Epidermal melanocyte (primary cell): ENCODE data around the gene TACC2.
"Not testable (repeated sequence)": the region's sequence is repeated elsewhere in the genome, so short reads cannot be mapped to it uniquely, and the experiment has no call there.

Experiments
- DNase-seq: peaks from one replicate; pipeline ENCODE4 v3.0.0; 2011; ENCODE audit warnings: low spot score; ENCODE audit not compliant: insufficient read length

The TACC2 gene, protein sequence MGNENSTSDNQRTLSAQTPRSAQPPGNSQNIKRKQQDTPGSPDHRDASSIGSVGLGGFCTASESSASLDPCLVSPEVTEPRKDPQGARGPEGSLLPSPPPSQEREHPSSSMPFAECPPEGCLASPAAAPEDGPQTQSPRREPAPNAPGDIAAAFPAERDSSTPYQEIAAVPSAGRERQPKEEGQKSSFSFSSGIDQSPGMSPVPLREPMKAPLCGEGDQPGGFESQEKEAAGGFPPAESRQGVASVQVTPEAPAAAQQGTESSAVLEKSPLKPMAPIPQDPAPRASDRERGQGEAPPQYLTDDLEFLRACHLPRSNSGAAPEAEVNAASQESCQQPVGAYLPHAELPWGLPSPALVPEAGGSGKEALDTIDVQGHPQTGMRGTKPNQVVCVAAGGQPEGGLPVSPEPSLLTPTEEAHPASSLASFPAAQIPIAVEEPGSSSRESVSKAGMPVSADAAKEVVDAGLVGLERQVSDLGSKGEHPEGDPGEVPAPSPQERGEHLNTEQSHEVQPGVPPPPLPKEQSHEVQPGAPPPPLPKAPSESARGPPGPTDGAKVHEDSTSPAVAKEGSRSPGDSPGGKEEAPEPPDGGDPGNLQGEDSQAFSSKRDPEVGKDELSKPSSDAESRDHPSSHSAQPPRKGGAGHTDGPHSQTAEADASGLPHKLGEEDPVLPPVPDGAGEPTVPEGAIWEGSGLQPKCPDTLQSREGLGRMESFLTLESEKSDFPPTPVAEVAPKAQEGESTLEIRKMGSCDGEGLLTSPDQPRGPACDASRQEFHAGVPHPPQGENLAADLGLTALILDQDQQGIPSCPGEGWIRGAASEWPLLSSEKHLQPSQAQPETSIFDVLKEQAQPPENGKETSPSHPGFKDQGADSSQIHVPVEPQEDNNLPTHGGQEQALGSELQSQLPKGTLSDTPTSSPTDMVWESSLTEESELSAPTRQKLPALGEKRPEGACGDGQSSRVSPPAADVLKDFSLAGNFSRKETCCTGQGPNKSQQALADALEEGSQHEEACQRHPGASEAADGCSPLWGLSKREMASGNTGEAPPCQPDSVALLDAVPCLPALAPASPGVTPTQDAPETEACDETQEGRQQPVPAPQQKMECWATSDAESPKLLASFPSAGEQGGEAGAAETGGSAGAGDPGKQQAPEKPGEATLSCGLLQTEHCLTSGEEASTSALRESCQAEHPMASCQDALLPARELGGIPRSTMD (N-terminal part only)

DNA sequence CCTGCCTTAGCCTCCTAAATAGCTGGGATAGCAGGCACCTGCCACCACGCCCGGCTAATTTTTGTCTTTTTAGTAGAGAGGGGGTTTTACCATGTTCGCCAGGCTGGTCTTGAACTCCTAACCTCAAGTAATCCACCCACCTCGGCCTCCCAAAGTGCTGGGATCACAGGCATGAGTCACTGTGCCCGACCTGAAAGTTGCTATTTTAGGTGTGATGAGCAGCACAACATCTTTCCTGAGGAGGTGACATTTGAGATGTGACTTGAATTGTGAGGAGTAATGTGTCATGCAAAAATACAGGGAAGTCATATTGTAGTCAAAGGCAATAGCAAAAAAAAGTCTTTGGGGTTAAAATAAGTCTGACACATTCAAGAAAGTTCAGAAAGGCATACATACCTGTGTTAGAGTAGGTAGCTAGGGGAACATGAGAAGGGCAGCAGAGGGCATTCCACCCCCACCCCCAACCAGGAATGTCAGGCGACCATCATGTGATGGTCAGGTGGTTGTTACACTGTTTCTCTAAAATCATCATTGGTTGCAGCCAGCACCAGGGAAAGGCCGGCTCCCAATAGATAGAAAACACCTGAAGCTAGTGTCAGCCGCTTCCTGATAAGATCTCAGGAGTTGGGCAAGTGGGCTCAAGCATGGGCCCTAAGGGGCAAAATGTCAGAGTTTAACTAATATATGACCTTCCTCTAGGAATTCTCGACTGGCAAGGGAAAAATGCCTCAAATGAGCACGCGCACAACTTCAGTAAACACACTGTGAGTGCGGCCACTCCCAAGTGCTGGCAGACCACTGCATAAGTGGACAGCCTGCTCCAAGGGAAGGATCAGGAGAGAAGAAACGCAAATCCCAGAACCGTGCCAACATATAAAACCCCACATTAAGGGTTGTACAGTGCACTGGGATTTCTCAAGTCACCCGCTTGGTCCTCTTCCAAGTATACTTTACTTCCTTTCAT, at the start of gene TACC2:
TACC2 (plus strand) TSS at position 803 of the 964 bp plus-strand sequence. CDS start 32,819 bp downstream, outside the sequence.
- no peak for DNase-seq

DNA sequence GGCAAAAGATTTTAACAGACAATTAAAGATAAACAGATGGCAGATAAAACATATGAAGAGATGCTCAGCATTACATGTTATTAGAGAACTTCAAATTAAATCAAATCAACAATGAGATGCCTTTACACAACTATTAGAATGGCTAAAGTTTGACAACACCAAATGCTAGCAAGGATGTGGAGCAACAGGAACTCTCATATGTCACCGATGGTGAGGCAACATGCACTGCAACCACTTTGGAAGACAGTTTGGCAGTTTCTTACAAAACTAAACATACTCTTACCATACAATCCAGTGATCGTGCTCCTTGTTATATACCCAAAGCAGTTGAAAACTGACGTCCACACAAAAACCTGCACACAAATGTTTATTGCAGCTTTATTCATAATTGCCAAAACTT, 47.4 kb upstream of the TACC2 start:
- DNase-seq, result no peak

DNA sequence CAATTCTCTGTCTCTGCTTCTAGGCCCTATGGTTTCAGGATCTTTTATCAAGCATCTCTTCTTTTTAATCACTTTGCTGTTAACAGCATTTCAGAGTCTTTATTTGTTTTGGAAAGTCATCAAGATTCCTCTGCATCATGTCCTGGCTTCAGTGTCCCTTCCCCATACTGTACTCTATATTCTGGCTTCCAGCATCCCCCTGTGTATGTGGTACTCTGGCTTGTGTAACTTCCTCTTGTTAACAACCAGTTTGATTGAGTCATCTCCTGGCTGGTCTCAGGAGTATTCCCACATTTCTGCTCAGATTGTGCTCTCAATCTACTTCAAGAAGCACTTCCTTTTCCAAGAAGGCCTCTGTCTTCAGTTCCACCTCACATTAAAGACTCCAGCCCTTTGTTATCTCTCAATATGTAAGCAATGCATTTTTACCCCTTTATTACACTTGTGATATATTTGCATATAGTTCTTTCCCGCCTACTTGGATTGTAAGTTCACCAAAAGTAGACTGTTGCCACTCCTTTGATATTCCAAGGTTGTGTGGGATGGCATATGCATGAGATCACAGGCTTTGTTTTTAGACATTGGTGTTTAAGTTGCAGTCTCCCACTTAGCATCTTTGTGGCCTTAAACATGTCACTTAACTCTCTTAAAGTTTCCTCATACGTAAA, 46.1 kb upstream of the TACC2 start:
- no peak for DNase-seq

DNA sequence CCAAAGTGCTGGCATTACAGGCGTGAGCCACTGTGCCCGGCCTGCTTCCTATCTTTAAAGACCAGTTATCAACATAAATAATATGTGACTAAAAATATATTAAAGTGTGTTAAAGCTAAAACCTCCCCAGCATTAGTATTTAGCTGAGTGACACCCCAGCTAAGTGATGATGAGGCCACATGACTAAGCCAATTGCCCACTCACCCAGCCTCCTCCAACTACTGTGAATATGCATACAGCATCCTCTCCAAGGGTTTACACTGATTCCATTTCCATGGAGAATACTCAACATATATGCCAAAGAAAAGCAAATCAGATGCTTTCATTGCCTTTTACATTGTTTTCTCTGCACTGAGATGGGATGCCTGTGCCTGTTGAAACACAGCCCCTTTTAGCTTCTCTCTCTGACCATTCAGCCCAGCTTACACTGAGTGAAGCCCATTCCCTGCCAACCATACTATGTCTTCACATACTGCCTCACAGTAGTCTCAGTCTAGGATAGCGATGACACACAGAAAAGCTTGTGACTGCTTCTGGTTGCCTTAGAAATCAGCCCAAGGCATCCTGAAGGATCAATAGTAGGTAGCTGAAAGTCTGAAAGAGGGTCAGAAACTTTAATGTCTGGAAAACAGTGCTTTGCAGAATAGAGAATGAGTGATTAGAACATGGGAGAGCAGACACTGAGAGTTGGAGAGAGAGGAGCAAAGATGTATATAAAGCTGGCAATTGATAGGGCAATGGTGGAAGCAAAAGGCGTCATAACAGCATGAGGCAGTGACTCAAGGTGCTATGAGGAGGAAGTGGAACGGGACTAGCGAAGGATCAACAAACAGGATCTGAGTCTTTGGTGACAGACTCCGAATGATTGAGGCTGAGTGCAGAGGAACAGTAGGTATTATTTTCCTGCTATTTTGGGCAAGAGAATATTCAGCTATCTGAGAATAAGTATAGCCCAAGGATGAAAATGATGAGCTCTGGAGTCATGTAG, 41.3 kb upstream of the TACC2 start:
- DNase-seq, result no peak

DNA sequence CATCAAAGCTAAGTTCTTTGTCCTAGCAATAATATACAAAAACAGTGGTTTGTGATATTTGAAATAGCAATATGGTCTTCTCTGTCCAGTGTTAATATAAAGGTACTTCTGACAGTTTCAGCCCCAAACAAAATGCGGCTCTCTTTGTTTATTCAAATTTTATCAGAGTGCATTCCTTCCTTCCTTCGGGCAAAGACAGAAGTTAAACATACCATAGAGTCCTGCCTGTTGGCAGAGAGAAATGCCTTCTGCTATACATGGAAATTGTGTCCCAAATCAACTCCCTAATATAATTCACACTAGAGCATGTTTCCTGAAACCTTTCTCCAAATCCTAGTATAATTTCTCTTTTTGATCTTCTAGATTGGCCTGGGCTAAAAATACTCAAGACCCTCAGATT, 39.9 kb upstream of the TACC2 start:
- DNase-seq, result no peak

DNA sequence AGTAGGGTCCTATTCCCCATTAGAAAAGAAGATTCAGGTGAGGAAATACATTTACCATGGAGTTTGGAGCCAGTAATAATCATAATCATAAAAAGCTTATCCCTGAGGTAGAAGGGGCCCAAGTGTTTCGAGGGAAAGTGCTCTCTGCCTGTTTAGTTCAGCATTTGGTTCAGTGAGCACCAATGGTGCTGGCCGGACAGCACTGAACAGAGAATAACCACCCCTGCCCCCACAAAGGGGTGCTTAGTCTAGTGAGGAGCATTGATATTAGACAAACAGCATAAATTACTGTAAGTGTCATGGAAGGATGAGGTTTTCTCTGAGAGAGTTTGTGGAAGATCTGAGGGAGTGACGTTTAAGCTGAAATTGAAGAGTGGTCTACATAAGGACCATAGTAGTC, 39.5 kb upstream of the TACC2 start:
- DNase-seq, result no peak

DNA sequence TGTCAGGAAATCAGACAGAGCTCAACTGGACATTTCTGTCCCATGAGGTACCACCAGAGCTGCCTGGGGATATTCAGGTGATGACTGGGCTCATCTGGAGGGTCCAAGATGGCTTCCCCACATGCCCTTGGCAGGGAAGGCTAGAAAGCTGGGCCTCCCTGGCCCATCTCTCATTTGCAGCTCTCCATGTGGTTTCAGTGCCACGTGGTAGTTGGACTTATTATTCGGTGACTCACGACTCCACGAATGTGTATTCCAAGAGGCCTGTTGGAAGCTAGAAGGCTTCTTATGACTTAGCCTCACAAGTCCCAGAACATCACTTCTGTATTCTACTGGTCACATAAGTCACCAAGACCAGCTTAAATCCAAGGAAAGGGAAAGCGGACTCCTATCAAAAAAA, 36.7 kb upstream of the TACC2 start:
- DNase-seq, result no peak

DNA sequence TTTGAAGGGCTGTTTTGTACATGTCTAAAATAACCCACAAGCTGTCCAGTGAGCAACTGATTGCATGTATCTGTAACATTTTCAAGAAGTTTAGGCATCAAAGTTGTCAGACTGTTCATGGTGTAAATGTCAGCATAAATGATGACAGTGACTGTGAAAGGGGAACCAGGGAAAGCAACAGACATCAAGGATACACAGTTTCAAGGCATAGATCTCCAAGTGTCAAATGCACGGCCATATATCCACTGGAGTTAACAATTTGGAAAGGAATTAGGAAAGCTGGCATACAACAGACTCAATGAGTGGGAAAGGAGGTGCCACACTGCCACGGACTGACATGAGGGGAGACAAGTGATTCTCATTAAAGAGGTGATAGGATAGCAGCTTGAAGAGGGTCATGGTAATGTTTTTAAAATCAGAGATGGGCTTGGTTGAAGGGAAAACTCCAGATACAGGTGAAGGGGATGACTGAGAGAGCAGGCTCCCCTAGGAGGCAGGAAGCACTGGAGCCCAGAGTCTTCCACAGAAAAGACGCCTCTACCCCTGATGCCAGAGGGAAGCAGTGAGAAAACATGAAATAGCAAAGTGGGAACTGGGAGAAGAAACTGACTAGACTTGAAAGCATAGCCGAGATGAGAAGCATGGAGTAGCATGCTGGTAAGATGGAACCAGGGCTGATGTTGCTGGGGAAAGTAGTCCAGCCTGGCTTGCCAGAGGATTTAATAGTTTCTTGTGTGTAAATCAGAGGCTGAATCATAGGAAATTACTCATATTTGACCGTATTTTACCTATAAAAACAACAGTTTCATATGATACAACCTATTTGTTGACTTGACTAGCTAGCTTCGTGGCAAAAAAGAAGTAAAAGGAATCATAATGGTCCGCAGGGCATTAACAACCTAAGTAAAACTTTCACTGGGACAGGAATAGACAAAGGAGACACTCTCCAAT, 32.6 kb upstream of the TACC2 start:
- no peak for DNase-seq

DNA sequence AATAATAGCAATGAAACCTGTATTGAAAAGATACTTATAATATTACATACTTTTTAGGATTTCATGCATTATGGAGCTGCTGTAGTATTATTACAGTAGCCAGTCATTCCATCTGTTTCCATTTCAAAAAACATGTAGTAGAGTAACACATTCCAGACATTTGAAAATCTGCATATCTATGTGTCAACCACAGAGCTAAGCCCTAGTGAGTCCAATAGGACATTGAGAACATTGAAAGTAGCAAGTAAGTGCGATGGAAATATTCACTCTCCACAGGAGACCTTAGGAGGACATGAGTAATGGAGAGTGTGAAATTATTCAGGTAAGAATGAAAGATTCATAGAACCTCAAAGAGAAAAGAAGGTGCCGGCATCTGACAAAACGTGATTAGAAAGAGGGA, 29.3 kb upstream of the TACC2 start:
- DNase-seq, result no peak

DNA sequence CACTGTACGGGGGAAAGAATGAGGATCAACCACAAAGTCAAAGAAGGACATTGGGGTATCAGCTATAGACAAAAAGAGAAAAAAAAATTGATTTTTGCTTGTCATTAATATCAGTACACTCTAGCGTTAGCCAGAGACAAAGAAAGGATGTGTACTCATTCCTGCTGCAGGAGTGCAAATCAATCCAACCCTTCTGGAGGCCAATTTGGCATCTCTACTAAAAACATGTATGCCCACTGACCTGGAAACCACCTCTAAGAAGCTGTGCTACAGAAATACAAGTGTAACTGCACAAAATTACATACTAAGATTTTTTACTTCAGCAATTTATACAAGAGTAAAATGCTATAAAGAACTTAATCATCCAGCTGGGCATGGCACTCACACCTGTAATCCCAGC, 27.5 kb upstream of the TACC2 start:
- no peak for DNase-seq

DNA sequence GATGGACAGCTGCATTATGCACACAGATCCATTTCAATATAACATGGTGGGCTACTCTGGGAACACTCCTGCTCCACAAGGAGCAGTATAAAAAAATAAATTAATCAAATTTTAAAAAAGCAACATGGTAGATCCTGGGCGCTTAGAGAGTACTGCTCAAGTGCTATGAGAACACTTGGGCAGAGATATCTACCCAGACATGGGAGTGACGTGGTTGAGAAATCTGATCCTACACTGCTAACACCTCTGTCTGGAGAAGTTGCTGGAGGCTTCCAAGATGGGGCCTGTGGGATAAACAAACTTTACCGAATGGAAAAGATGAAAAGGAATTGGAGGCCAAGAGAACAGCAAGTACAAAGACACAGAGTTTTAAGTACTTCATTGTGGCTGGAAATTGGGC, 23.0 kb upstream of the TACC2 start:
- no peak for DNase-seq

DNA sequence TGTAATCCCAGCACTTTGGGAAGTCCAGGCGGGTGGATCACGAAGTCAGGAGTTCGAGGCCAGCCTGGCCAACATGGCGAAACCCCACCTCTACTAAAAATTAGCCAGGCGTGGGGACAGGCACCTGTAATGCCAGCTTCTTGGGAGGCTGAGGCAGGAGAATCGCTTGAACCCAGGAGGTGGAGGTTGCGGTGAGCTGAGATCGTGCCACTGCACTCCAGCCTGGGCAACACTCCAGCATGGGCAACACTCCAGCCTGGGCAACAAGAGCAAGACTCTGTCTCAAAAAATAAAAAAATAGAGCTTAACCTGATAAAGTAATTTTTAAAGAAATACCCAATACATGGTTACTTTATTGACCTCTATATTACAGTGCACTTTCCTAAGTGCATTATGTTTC, 19.9 kb upstream of the TACC2 start:
- not testable (repeated sequence) for DNase-seq

DNA sequence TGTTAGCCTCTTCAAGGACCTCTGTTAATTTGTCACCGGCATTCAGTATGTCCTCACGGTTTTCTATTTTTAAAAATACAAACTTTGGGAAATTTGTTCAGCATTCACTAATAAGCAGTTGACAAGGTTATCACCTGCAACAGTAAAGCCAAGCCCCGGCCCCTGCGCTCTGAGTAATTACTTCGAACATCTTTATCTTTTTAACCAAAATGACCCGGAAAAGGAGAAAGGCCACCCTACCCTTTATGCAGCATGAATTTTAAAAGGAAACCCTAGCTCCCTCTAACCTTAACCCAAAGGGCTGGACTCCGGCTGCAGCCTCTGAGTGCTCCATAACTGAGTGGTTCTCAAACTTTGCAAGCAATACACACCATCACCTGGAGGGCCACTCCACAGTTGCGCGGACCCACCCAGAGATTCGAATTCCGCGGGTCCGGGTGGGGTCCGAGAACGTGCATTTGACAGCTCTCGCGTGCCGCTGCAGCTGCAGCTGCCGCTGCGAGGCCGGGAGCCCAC, 14.9 kb upstream of the TACC2 start:
- no peak for DNase-seq

DNA sequence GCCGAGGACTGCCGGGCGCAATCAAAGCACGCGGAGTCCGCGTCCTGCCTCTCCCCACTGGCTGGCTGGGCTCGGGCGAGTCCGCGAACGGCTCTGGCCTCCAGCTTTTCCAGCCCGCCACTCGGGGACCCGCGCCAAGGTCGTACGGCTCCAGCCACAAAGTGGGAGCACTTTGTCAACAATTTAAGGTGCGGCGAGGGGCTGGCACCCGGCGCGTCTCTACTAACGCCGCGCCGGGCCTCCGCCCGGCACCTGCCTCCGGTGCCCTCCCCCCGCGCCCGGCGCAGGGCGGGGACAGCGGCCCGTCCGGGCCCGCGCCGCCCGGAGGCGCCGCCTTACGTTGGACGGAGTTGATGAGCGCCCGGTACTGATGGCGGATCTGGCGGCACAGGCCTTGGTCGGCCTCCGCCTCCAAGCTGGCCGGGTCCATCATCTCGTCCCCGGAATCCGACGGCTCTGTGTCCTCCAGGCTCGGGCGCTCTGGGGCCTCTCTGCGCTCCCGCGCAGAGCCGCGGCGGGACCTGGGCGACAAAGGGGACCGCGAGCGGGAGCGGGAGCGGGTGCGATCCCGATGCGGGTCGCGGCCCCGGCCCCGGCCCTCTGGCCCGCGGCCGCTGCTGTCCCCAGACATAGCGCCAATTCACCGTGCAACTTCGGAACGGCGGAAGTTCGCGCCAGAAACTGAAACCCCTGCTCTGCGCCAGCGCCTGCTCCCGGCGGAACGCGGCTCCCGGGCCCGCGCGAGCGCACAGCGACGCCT, 14.2 kb upstream of the TACC2 start, which contains the start of gene NSMCE4A:
NSMCE4A (minus strand) TSS at position 683 of the 760 bp plus-strand sequence; CDS start at position 631, 52 bp downstream.
- DNase-seq, result peak; percentile 77

DNA sequence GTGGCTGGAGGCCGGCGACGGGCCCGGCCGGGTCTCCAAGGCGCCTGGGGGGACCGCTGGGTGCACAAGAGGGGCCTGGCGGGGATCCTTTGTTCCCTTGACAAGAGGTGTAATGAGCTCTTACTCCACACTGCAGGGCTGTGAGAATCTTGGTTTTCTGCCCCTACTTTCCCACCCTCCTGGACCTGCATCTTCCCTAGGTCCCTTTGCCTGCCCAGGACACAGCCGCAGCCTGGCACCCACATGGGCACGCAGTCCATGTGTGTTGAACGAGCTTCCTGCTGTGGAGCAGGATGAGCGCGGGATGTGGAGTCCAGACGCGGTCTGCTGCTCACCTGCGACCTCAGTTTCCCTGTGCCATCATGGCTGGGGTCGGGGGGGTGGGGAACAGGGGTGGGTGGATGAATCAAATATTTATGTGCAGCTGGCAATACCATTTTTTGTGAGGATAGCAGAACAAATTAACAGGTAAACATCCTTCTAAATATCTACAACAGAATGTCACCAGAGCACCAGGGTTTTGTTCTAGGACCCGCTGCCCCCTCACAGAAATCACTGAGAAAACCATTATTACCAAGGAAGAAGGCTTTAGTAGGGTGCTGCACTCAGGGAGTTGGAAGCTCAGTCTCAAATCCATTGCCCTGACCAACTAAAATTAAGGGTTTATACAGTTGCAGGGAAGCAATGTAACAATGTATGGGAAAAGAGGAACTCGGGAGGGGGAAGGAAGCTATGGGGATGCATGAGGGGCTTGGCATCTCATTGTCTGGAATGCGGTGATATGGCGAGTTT, 13.5 kb upstream of the TACC2 start:
- no peak for DNase-seq

DNA sequence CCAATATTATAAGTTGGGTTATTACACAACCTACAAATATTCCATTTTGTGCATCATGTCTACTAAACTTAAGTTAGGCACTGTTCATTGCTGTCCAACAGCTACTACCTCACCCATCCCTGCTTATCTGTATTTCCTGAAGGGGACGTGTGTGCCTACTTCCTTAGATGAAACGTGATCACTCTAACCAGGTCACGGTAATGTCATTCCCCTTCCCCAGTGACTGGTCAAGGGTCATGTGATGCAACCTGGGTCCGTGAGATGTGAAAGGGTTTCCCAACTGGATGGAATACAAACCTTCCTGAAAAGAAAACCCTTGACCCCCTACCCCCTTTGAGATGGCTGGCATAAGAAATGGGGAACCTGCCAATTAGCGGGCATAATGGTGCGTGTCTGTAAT, 12.4 kb upstream of the TACC2 start:
- DNase-seq, result no peak
